ENCODE data around the gene EEF1AKMT3. TPM values are rescaled to one million over a fixed set of nuclear protein-coding genes. Genes with fewer than 3 reads are reported as not detected.

The EEF1AKMT3 gene
- total and polyA plus RNA-seq, 3 donors from 2014 or later: 5.5 to 8.7 (median 8.4) TPM

DNA sequence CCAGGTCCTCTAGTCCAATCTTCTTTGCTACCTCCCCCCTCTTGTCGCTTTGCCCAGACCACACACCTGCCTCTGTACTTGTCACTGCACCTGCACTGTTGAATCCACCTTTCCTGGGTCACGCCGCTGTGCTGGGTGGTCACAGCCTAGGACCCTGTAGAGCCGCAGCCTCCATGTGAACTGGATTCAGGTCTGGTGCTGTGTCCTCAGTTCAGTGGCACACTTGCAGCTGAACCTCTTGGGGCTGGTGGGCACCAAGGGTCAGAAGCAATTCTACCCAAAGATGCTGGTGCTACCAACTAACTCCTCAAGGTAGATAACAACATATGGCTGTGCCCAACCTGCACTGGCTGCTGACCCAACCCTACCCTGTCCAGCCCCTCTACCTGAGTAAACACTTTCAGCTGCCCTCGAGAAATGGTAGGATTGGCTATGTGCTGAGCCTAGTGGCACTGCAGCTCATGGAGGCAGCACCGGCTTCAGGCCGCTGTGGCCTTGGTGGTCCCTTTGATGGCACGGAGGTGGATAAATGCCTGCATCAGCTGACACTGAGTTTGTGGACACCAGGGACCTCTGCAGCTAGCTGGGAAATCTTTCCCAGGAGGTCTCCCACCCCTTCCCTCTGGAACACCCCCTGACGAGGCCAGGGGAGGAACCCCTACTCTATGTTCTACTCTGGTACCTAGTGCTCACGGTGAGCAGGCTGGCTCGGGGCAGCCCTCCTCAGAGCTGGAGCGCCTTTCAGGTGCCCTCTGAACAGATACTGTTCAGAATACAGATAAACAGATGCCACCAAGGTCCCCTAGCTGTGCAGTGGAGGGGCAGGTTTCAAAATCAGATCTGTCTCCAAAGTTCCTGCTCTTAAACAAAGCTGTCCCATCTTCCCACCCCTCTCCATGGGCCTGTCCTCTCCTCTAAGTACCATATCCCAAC, 48.1 kb upstream of the EEF1AKMT3 start:
- H3K4me3 ChIP-seq: no peak overlapping the region

GRCh38 chr12:57724936-57725740, 47.3 kb upstream of the EEF1AKMT3 start:
- Histone ChIP-seq H3K36me3 (ENCODE audit: low read depth, missing control alignments) (no peaks in the 10 kb centered on the region), H3K27me3 (no peaks in the 10 kb centered on the region), H3K4me3 (no peak overlapping the region), H3K27ac (no peak overlapping the region), H3K4me1 (peaks cover 9% of the 10 kb centered on the region), H3K9me3 (no peaks in the 10 kb centered on the region)
- DNase-seq: no peak
- 39% methylated on average over 5 to 11 of the region's 11 CpGs for WGBS, 2 donors
- no peak for TF ChIP-seq CTCF (IDR thresholded peaks at IDR 0.05)
- no peak for TF ChIP-seq POLR2A (IDR thresholded peaks at IDR 0.05)
- intact Hi-C loops (cut with DNase I; ENCODE audit: low total_unique reads): no loop called here

More for the DNA sequence above, 48.1 kb upstream of the EEF1AKMT3 start:
- H3K9me3 ChIP-seq: no peaks in the 10 kb centered on the region
- H3K36me3 ChIP-seq (ENCODE audit: low read depth, missing control alignments): no peaks in the 10 kb centered on the region
- no peak overlapping the region for H3K27ac ChIP-seq
- DNase-seq: no peak
- H3K27me3 ChIP-seq: no peaks in the 10 kb centered on the region
- peaks cover 9% of the 10 kb centered on the region for H3K4me1 ChIP-seq
- intact Hi-C loops (cut with DNase I; ENCODE audit: low total_unique reads): no loop called here
- WGBS, 2 donors: 82 to 87% methylated on average over 9 to 12 of the region's 12 CpGs
- TF ChIP-seq CTCF (IDR thresholded peaks at IDR 0.05) (no peak), POLR2A (IDR thresholded peaks at IDR 0.05) (no peak)

DNA sequence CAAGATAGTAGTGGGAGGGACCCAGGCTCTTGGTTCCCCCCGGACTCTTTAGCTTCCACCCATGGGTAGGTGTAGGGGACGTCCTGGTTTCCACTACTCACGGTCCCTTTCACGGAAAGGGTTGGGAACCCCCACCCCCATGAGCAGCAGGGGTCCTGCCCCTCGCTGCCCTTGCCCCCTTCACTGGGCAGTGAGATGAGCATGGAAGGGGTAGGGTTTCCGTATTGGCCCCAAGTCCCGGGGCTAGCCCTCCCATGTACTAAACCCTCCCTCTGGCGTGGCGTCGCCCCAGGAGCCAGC, 46.6 kb upstream of the EEF1AKMT3 start:
- Histone ChIP-seq H3K4me3 (peak overlapping the region; percentile 49 to 61), H3K27ac (no peak overlapping the region), H3K27me3 (no peaks in the 10 kb centered on the region), H3K4me1 (peaks cover 9% of the 10 kb centered on the region), H3K36me3 (ENCODE audit: low read depth, missing control alignments) (no peaks in the 10 kb centered on the region), H3K9me3 (no peaks in the 10 kb centered on the region)
- DNase-seq: no peak
- WGBS, 2 donors: 17% methylated on average over 5 to 10 of the region's 10 CpGs
- no peak for TF ChIP-seq CTCF (IDR thresholded peaks at IDR 0.05)
- TF ChIP-seq POLR2A (IDR thresholded peaks at IDR 0.05): no peak
- intact Hi-C loops (cut with DNase I; ENCODE audit: low total_unique reads): no loop called here

- Histone ChIP-seq H3K9me3 (no peaks in the 10 kb centered on the region), H3K36me3 (ENCODE audit: low read depth, missing control alignments) (no peaks in the 10 kb centered on the region), H3K27me3 (no peaks in the 10 kb centered on the region), H3K4me3 (peak overlapping the region; percentile 49 to 61), H3K4me1 (peaks cover 9% of the 10 kb centered on the region), H3K27ac (no peak overlapping the region)
- peak; percentile 79 for DNase-seq
- TF ChIP-seq CTCF (IDR thresholded peaks at IDR 0.05) (peak; percentile 12 to 51 (median 36)), POLR2A (IDR thresholded peaks at IDR 0.05) (no peak)
- intact Hi-C loops (cut with DNase I; ENCODE audit: low total_unique reads): no loop called here
- 12% methylated on average over 25 to 55 of the region's 79 CpGs for WGBS, 2 donors
These were observed 46.1 kb upstream of the EEF1AKMT3 start for GRCh38 chr12:57726151-57726883.

Data from testis (tissue), 3 donors.